ENCODE results near the gene NFIC.
"Not testable (repeated sequence)": the region's sequence is repeated elsewhere in the genome, so short reads cannot be mapped to it uniquely, and the experiment has no call there.

The NFIC gene

DNA sequence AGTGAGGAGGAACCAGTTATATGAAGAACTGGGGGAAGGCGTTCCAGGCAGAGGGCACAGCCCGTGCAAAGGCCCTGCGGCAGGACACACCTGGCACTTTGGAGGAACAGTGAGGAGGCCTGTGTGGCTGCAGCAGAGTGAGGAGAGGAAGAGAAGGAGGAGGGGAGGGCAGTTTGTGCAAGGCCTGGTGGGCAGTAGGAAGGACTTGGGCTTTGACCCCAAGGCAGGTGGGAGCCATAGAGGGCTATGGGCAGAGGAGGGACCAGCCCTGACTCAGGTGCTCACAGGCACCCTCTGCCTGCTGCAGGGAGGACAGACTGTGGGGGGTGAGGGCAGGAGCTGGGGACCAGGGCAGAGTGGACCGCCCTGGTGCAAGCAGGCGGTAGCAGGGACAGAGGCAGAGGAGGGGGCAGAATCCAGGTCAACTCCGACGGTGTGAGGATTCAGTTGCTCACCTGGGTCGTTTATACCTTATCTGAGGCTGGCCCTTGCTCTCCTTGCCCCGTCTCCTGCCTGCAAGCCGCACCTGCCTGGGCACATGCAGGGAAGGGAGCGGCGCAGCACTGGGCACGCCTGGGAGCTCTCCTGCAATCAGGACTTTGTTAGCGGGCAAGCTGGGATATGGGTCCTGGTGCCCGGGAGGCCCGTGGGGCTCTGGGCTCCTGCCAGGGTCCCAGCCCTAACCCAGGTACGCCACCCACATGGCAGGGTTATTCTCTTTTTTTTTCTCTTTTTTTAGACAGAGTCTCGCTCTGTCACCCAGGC is 34.8 kb downstream of the NFIC start:
- DNase-seq = no peak

DNA sequence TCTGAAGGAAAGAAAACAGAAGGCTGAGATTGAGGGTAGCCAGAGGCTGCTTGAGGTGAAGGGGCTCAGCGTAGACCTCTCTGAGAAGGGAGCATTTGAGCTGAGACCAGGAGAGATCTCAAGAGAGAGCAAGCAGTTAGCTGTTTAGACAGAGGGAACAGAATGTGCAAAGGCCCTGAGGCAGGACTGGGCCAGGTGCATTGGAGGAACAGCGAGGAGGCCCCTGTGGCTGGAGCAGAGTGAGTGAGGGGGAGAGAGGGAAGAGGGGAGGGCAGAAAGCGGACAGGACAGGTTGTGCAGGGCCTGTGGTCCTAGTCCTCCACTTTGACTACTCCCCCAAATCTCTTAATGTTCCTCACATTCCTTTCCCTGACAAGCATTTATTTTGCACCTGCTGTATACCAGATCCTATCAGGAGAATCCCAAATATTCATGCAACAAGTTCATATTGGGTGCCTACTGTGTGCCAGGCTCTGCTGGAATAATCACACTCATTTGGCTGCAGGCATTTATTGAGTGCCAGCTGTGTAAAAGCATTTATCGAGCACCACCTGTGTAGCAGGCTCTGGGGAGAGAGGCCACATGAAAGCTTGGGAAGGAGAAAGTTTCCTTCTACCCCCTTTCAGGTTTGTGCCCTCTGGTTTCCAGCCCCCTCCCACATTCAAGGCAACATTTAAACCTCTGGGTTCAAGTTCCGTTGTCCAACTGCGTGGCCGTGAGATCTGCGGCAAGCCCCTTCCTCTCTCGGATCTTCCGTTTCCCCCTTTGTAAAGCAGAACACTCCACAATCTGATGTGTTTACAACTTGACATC is 36.5 kb downstream of the NFIC start:
- DNase-seq = no peak

DNA sequence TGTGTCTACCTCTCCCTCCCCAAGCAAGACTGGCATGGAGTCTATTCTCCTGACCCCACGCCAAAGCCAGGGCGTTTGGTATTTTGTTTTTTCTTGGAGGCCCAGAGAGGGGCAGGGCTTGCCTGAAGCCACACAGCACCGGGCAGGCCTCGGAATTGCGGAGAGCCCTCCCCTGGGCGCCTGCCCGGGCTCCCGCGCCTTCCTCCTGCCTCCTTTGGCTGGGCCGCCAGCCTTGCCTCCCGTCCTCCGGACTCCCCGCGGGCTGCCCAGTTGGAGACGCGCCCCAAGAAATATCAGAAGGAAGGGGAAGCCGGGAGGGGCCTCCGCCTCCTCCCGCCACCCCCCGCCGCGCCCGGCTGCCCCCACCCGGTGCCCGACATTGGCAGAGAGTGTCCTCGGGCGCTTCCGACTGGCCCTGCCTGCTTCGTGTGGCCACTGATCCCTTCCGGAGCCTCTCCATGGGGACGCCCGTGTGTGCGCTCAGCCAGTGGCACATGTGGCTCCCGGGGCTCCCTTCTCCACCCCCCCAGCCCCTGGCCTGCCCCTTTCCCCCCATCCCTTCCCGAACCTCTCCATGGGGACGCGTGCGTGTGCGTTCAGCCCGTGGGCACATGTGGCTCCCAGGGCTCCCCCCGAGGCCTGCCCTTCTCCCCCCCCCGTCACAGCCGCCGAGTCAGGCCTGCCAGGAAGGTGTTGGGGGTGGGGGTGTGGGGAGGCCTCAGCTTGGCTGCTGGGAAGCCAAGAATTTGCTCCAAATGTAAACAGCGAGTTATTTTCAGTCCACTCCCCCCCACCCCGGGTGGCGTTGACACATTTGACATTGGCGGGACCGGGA is 37.3 kb downstream of the NFIC start:
- peak in 1 of 2 experiments; percentile 25 for DNase-seq

DNA sequence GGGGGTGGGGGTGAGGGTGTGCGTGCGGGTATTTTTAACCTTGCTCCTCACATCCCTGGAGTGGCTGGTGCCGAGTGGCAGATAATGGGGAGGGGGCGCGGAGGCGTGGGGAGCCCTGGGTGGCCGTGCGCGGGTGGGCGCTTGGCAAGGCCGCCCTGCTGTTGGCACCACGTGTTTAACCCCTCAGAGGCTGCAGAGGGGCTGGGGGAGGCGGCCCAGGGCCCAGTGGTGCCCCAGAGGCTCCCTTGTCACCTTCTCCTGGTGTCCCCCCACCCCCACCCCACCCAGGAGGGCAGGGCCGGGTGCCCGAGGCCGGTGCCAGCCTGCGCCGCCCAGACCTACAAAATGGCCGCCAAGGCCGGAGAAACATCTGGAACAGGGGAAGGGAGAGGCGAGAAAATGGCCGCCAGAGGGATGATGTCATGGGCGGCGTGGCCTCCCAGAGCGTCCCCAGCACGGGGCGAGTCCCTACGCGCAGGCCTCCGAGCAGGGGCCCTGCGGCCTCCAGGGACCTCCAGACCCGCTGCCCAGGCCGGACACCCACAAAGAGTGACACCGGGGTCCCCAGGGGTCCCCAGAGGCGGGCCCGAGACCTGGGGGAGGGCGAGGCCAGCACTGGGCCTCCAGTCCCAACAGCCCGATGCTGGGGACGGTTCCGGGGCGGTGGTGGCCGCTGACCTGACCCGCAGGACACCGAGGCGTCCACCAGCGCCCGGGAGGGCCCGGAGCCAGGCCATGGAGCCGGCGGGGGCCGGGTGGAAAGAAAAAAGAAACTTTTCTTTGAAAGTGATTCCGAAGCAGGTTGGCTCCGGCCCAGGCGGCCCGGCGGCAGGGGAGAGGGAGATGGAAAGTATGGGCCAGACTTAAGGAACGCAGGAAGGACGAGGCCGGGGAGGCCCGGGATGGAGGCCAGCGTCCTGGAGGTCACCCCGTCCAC is 38.2 kb downstream of the NFIC start:
- no peak for DNase-seq

DNA sequence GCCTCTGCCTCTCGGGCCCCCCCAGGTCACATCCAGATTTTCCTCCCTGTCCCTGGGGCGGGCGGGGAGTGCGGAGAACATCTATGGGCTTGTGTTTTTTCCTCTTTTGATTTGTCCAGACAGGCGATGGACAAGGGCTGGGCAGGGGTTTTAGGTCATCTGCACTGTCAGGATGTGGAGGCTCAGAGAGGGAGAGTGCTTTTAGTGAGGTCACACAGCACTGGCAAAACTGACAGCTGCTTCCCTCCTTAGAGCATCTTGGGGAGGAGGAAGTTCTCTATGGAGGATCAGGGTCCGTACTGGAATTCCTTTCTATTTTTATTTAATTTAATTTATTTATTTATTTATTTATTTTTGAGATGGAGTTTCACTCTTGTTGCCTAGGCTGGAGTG is 38.9 kb downstream of the NFIC start:
- DNase-seq = no peak

DNA sequence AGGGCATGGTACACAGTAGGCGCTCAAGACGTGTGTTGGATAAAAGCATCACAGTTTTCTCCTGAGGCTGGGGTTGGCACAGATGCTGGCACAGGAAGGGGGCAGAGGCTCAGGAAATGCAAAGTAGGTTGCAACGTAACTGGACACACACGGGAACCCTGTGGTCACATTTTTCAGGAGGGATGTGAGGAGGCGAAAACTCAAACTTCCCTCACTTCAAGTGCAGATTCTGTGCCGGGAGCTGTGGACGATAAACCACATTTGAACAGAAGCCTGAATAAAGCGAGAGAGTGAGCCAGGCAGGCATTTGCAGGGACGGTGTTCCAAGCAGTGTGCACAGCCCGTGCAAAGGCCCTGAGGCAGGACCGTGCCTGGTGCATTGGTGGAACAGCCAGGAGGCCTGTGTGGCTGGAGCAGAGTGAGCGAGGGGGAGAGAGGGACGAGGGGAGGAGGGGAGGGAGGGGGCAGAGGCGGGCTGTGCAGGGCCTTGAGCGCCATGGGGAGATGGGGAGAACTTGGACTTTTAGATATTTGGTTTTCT is 40.3 kb downstream of the NFIC start:
- DNase-seq = no peak

DNA sequence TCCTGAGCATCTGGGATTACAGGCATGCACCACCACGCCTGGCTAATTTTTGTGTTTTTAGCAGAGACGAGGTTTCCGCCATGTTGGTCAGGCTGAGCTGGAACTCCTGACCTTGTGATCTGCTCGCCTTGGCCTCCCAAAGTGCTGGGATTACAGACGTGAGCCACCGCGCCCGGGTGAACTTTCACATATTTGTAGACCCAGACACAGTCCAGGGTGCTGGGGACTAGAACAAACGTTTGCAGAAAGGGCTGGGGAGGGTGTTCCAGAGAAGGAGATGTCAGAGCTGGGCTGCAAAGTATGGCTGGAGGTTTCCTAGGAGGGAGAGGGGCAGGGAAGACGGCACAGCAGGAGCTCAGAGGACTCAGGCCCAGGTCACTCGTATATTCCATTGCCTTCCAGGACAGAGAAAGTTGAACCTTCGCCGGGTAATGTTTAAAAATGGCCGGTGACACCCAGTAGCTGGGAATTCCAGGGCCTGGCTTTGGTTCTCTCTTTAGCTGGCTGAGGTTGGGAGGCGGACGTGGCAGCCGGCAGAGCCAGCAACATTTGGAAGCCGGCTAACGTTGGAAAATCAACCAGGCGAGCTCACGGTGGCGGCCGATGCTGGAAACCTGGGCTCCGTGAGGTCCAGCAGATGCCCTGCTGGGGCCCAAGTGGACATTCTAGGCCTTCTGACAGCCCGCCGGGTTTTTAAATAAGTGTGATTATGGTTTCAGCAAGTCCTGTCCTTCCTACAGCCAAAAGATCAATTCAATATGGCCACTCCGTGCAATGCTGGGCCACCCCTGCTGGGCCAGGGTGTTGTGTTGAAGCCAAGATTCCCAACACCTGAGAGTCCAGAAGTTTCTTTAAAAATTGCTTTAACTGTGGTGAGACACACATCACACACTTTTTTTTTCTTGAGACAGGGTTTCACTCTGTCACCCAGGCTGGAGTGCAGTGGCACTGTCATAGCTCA is 41.5 kb downstream of the NFIC start:
- DNase-seq = no peak

DNA sequence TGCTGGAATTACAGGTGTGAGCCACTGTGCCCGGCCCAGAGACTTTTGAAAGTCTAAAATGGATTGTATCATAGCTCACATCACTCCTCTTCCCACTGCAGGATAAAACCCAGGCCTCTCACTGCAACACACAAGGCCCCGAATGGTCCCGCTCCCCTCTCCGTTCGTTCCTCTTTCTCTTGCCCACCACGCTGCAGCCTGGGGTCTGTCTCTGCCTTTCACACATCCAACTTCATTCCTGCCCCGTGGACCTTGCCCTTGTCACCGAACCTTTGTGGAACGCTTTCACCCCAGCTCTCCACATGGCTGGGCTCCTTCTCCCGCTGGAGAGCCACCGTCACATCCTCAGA is 42.6 kb downstream of the NFIC start:
- no peak for DNase-seq

DNA sequence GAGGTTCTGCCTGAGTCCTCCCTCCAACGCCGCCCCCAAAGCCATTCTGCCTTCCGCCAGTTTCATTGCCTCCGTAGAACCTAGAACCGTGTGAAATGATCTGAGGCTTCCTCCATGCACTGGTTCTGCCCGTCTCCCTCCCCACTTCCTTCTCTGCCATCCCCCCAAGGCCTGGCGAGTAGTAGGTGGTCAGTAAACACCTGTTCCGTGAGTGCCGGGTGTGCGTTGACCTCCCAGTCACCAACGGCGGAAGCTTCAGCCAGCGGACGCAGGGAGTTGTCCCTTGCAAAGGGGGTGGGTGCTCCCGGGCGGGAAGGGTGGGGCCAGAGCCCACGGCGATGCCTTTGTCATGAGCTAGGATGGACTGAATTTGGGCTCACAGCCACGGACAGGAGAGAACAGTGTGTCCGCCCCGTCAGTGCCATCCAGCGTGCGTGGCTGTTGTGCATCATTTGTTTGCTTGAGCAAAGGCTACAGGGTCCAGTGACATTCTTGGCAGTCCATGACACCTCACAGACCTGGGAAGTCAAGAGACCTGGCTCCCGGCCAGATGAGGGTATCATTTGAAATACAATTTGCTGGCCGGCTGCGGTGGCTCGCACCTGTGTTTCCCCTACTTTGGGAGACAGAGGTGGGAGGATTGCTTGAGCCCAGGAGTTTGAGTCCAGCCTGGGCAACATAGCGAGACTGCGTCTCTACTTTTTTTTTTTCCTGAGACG is 43.1 kb downstream of the NFIC start:
- peak; percentile 48 to 84 for DNase-seq

DNA sequence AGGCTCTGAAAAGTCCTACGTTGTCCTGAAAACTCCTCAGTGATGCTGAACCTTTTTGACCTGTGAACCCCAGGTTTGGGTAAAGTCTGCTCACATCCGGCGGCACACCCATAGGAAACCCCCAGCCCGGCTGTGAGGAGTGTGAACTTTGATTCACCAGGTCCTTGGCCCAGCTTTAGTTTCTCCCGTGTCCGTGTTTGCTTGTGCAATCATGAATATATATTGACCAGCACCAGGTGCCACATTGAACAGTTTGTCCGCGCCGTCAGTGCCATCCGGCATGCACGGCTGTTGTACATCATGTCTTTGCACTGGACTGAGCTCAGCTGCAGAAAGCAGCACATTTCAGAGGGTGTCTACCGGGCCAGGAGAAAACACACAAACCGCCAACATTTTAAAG is 45.3 kb downstream of the NFIC start:
- no peak for DNase-seq

DNA sequence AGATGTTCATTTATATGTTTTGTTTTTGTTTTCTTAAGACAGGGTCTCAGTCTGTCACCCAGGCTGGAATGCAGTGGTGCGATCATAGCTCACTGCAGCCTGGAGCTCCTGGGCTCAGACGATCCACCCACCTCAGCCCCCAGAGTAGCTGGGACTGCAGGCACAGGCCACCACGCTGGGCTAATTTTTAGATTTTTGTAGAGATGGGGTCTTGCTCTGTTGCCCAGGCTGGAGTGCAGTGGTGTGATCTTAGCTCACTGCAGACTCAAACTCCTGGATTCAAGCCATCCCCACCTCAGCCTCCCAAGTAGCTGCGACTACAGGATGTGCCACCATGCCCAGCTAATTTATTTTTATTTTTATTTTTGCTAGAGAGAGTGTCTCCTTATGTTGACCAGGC is 45.7 kb downstream of the NFIC start:
- DNase-seq = no peak

DNA sequence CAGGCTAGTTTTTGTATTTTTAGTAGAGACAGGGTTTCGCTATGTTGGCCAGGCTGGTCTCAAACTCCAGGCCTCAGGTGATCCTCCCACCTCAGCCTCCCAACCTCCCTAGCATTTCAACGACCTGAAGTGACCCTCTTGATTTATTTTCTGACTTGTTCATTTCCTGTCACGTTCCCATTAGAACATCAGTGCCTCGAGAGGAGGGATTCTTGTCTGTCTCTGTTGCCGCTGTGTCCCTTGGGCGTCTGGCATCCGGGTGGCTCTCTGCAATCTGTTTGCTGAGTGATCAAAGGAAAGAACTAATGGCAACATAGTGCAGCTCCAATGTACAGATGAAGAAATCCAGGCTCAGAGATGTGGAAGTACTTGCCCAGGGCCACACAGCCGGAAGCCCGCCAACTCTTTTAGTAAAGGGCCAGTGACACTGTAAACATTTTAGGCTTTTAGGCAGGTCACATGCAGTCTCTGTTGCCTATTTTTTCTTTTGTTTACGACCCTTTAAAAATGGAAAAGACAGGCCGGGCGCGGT is 47.5 kb downstream of the NFIC start:
- DNase-seq = peak; percentile 13 to 27

DNA sequence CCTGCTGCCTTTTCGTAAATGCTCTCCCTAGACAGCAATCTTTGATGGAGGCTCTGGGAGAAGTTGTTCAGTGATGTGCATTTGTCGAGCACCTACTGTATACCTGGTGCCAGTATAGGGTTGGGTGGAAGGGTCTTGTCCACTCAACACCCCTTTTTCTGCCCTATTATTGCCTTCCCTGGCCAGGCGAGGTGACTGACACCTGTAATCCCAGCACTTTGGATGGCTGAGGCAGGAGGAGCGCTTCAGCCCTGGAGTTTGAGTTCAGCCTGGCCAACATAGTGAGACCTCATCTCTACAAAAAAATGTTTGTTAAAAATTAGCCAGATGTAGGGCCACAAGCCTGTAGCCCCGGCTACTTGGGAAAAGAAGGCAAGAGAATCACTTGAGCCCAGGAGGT is 49.3 kb downstream of the NFIC start:
- DNase-seq = no peak

DNA sequence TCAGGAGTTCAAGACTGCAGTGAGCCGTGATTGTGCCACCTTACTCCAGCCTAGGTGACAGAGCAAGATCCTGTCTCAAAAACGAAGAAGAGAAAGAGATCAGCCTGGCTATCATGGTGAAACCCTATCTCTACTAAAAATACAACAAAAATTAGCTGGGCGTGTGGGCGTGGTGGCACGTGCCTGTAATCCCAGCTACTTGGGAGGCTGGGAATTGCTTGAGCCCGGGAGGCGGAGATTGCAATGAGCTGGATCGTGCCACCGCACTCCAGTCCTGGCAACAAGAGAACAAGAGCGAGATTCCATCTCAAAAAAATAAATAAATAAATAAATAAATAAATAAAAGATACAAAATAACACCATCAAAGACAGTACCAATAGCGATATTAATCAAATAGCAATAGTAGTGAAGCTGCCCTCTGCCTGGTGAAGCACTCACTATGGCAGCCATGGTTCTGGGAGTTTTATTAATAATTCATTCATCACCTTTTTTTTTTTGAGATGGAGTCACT is 53.9 kb downstream of the NFIC start:
- DNase-seq = no peak

DNA sequence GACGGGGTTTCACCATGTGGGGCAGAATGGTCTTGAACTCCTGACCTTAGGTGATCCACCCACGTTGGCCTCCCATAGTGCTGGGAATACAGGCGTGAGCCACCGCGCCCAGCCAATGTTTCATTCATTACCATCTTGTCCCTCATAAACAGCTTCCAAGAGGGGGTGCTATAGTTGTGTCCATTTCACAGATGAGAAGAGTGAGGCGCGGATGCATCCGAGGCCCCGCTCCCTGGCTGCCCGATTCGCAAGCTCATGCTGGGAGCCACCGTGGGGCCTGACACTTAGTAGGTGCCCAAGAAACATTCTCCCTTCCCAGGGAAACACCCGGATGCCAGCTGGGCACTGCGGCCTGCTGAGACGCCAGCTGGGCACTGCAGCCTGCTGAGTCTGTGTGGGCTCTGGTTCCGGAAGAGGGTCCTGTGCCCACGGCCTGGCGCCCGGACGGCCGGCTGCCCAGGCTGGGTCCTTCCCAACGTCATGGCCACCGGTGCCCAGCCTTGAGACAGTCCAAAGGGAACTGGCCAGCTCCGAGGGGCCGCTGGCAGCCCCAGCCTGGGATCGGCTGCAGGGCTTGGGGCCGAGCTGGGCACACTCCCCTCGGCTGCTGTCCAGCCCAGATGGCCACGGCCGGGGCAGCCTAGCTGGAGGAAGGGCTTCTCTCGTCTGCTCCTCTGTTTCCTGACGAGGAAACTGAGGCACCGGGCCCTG is 54.7 kb downstream of the NFIC start:
- no peak for DNase-seq

DNA sequence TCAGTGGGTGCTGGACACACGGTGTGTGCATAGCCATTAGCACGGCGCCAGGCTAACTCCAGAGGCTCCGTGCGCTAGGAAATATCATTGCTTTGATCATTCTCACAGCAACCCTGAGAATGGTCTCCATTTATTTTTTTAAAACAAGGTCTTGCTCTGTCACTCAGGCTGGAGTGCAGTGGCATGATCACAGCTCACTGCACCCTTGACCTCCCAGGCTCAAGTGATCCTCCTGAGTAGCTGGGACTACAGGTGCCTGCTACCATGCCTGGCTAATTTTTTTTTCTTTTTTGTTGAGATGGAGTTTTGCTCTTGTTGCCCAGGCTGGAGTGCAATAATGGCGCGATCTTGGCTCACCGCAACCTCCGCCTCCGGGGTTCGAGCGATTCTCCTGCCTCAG is 55.3 kb downstream of the NFIC start:
- not testable (repeated sequence) for DNase-seq

DNA sequence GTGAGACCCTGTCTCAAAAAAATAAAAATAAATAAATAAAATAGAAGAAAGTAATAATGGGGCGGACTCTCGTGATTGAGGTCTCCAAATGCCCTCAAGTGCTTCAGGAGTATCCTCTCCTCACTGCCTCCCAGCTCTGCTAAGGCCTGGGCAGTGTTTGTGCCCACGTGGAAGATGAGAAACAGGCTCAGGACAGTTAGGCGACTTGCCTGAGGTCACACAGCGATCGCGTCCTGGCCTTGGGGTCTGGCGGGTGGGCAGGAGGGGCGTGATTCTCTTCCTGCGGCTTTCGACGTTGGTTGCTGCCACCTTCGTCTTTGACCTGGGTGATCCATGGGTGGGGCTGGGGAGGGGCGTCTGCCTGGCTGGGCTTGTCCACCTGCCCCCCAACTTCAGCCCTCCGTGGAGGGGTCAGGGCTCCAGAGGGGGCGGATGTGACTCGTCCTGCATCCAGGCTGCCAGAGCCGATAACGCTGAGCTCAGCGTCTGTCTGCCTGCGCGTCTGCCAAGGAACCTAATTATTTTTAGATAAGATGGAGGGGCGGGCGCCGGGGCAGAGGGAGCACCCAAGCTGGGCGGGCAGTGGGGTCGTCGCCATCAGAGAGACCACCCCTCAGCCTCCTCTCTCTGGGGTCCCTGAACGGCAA is 56.9 kb downstream of the NFIC start:
- no peak for DNase-seq

DNA sequence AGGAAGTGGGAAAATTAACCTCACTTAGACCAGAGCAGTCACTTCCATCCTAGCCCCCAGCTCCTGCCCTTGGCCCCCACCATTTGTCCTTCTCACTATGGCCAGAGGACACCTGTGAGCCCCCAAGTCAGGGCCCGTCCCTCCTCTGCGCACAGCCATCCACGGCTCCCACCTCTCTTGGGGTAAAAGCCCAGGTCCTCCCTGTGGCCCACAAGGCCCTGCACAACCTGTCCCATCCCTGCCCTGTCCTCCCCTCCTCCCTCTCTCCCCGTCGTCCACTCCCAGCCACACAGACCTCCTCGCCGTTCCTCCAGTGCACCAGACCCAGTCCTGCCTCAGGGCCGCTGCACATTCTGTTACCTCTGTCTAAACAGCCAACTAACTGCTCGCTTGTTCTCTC is 60.0 kb downstream of the NFIC start:
- no peak for DNase-seq

DNA sequence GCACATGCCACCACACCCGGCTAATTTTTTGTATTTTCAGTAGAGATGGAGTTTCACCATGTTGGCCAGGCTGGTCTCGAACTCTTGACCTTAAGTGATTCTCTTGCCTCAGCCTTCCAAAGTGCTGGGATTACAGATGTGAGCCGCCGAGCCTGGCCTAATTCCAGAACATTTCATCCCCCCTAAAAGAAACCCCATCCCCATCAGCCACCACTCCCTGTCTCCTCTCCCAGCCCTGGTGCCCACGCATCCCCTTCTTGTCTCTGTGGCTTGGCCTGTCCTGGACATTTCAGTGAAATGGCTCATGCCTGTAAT is 63.9 kb downstream of the NFIC start:
- DNase-seq = not testable (repeated sequence)

Data from SHP77 (cell line).